Measurements from ENCODE around the gene TRIM7.
"Not testable (repeated sequence)": the region's sequence is repeated elsewhere in the genome, so short reads cannot be mapped to it uniquely, and the experiment has no call there.

Gene TRIM7

DNA sequence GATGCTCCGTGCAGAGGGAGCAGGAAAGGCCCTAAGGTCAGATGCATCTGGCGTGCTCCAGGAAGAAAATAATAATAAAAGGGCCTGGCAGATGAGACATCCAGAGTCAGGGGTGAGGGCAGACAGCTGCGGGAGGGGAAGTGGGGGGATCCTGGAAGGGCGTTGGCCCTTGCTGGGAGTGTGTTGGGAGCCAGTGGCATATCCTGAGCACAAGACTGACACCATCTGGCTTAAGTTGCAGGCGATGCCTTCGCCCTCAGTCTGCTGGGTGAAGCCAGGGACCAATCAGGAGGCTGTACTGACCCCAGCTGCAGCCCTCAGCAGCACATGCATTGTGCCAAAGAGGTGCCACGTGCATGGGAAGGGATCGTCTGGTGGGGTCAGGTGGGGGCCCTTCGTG, 53.9 kb downstream of the TRIM7 start:
- DNase-seq (ENCODE audit: low read depth in 2 of 2) = no peak

DNA sequence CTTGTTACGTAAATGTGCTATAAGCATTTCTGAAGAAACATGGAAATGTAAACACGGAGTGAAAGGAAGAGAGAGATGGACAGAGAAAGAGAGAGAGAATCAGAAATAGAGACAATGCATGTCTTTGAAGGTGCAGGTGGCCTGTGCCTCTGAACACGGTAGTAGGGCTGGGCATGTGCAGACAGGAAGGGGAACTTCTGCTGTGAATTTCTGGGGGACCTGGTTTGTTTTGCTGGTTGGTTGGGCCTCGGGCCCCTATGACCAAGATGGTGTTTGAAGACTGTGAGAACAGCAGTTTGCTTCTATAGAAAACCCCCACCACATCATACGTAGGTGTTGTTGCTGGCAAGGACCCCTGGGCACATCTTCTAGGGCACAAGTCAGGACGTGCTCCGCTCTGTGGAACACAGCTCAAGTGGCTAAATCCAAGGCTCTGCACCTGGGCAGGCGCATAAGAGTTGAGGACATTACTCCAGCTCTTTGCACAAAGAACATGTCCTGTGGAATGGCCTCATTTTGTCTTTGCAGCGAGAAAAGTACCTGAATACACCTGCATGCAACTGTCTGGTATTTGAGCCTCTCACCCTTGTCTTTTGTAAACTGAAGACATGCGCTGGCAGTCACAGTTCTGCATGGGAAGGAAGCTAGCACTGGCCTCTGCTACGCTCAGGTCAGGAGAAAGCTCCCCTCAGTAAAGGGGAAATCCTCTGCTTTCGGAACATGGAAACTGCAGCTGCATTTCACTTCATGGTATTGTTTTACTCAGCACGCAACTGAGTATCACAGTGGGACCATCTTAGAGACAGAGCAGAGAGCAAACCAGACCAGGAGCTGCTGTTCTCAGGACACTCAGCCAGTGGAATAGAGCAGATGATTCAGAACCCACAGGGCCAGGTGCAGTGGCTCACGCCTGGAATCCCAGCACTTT, 54.9 kb downstream of the TRIM7 start:
- no peak for DNase-seq (ENCODE audit: low read depth in 2 of 2)

DNA sequence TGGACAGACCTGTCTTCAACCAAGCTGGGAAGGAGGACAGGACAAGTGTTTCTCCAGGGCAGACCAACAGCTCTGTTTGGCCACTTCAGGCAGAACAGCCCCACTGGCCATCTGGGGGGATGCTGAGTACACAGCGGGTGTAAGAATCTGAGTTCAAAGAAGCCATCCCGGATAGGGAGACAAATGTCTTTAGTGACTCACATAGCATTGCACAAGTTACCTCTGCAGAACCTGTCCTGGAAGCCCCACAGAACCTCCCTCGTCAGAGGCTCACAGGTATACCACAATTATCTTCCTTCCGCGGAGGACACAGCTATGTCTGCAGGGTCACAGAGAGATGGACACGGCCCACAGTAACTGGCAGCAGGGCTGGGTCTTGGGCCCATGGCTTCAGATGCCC, 55.6 kb downstream of the TRIM7 start:
- DNase-seq (ENCODE audit: low read depth in 2 of 2) = no peak

GRCh38 chr5:181146927-181147636, 57.9 kb downstream of the TRIM7 start, which contains the start of gene OR2V2:
OR2V2 (plus strand) TSS chr5:181147586; CDS start chr5:181154943, 7,357 bp downstream.
- not testable (repeated sequence) for DNase-seq (ENCODE audit: low read depth in 2 of 2)

GRCh38 chr5:181145133-181145532, 59.9 kb downstream of the TRIM7 start:
- no peak for DNase-seq (ENCODE audit: low read depth in 2 of 2)
